ENCODE data around the gene CALR.
A peak's percentile ranks its signal among the peaks of the same experiment; 100 is the strongest.

The CALR gene

DNA sequence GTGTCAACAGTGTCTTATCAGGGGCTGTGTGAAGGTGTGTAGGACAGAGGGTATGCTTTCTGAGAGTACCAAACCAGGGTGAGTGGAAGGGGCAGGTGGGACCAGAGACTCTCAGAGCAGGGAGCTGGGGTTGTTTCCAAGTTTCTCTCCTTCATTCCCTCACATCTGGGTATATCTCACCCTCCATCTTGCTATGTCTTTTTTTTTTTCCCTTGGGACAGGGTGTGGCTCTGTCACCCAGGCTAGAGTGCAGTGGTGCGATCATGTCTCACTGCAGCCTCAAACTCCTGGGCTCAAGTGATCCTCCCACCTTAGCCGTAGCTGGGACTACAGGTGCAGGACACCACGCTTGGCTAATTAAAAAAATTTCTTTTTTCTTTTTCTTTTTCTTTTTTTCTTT lies 41.6 kb downstream of the CALR start:
- no peak overlapping the region for H3K9ac ChIP-seq (ENCODE audit: insufficient read length, low read depth)
- peaks cover 10% of the 10 kb centered on the region for H3K4me1 ChIP-seq (ENCODE audit: insufficient read depth, insufficient read length)
- no peaks in the 10 kb centered on the region for H3K9me3 ChIP-seq (ENCODE audit: insufficient read depth, low read length)
- peaks cover 24% of the 10 kb centered on the region for H3K27me3 ChIP-seq (ENCODE audit: insufficient read depth, insufficient read length)
- no peaks in the 10 kb centered on the region for H3K36me3 ChIP-seq (ENCODE audit: insufficient read depth, insufficient read length, low read length)
- TF ChIP-seq ZNF274 (IDR thresholded peaks at IDR 0.05; ENCODE audit: low read depth, low read length) (no peak), YY1 (IDR thresholded peaks at IDR 0.05; ENCODE audit: insufficient read depth, insufficient read length) (no peak), SUZ12 (IDR thresholded peaks at IDR 0.05; ENCODE audit: extremely low read depth, insufficient read depth, insufficient read length) (no peak)
- H3K4me3 ChIP-seq (ENCODE audit: insufficient read length, low read depth) = no peak overlapping the region
- no peak for DNase-seq (ENCODE audit: low read depth, low spot score)

- H3K4me1 ChIP-seq (ENCODE audit: insufficient read depth, insufficient read length) = peaks cover 17% of the 10 kb centered on the region
- no peak for TF ChIP-seq ZNF274 (IDR thresholded peaks at IDR 0.05; ENCODE audit: low read depth, low read length)
- no peak for TF ChIP-seq YY1 (IDR thresholded peaks at IDR 0.05; ENCODE audit: insufficient read depth, insufficient read length)
- TF ChIP-seq SUZ12 (IDR thresholded peaks at IDR 0.05; ENCODE audit: extremely low read depth, insufficient read depth, insufficient read length) = no peak
These were observed 44.2 kb downstream of the CALR start for GRCh38 chr19:12982648-12983047.

GRCh38 chr19:12983091-12983490 lies 44.7 kb downstream of the CALR start:
- H3K9me3 ChIP-seq (ENCODE audit: insufficient read depth, low read length) = no peaks in the 10 kb centered on the region
- TF ChIP-seq SUZ12 (IDR thresholded peaks at IDR 0.05; ENCODE audit: extremely low read depth, insufficient read depth, insufficient read length) (no peak), YY1 (IDR thresholded peaks at IDR 0.05; ENCODE audit: insufficient read depth, insufficient read length) (no peak), ZNF274 (IDR thresholded peaks at IDR 0.05; ENCODE audit: low read depth, low read length) (no peak)
- peaks cover 17% of the 10 kb centered on the region for H3K4me1 ChIP-seq (ENCODE audit: insufficient read depth, insufficient read length)
- H3K9ac ChIP-seq (ENCODE audit: insufficient read length, low read depth) = no peak overlapping the region
- no peak for DNase-seq (ENCODE audit: low read depth, low spot score)
- H3K27me3 ChIP-seq (ENCODE audit: insufficient read depth, insufficient read length) = peaks cover 40% of the 10 kb centered on the region
- no peaks in the 10 kb centered on the region for H3K36me3 ChIP-seq (ENCODE audit: insufficient read depth, insufficient read length, low read length)
- H3K4me3 ChIP-seq (ENCODE audit: insufficient read length, low read depth) = no peak overlapping the region

More at GRCh38 chr19:12982648-12983047, 44.2 kb downstream of the CALR start:
- Histone ChIP-seq H3K9ac (ENCODE audit: insufficient read length, low read depth) (no peak overlapping the region), H3K36me3 (ENCODE audit: insufficient read depth, insufficient read length, low read length) (no peaks in the 10 kb centered on the region), H3K27me3 (ENCODE audit: insufficient read depth, insufficient read length) (peaks cover 39% of the 10 kb centered on the region), H3K4me3 (ENCODE audit: insufficient read length, low read depth) (no peak overlapping the region), H3K9me3 (ENCODE audit: insufficient read depth, low read length) (no peaks in the 10 kb centered on the region)
- DNase-seq (ENCODE audit: low read depth, low spot score) = no peak

GRCh38 chr19:12983542-12984142 lies 45.2 kb downstream of the CALR start:
- DNase-seq (ENCODE audit: low read depth, low spot score) = peak; percentile 33
- Histone ChIP-seq H3K4me1 (ENCODE audit: insufficient read depth, insufficient read length) (peaks cover 17% of the 10 kb centered on the region), H3K9me3 (ENCODE audit: insufficient read depth, low read length) (no peaks in the 10 kb centered on the region), H3K9ac (ENCODE audit: insufficient read length, low read depth) (no peak overlapping the region), H3K36me3 (ENCODE audit: insufficient read depth, insufficient read length, low read length) (no peaks in the 10 kb centered on the region), H3K27me3 (ENCODE audit: insufficient read depth, insufficient read length) (peaks cover 45% of the 10 kb centered on the region), H3K4me3 (ENCODE audit: insufficient read length, low read depth) (no peak overlapping the region)
- TF ChIP-seq ZNF274 (IDR thresholded peaks at IDR 0.05; ENCODE audit: low read depth, low read length) = no peak
- no peak for TF ChIP-seq SUZ12 (IDR thresholded peaks at IDR 0.05; ENCODE audit: extremely low read depth, insufficient read depth, insufficient read length)
- TF ChIP-seq YY1 (IDR thresholded peaks at IDR 0.05; ENCODE audit: insufficient read depth, insufficient read length) = no peak

GRCh38 chr19:12984143-12984627 lies 45.8 kb downstream of the CALR start:
- TF ChIP-seq ZNF274 (IDR thresholded peaks at IDR 0.05; ENCODE audit: low read depth, low read length) (no peak), YY1 (IDR thresholded peaks at IDR 0.05; ENCODE audit: insufficient read depth, insufficient read length) (no peak), SUZ12 (IDR thresholded peaks at IDR 0.05; ENCODE audit: extremely low read depth, insufficient read depth, insufficient read length) (no peak)
- peaks cover 17% of the 10 kb centered on the region for H3K4me1 ChIP-seq (ENCODE audit: insufficient read depth, insufficient read length)
- peaks cover 48% of the 10 kb centered on the region for H3K27me3 ChIP-seq (ENCODE audit: insufficient read depth, insufficient read length)

GRCh38 chr19:12984683-12985048 lies 46.3 kb downstream of the CALR start:
- Histone ChIP-seq H3K4me1 (ENCODE audit: insufficient read depth, insufficient read length) (peaks cover 17% of the 10 kb centered on the region), H3K4me3 (ENCODE audit: insufficient read length, low read depth) (no peak overlapping the region), H3K9me3 (ENCODE audit: insufficient read depth, low read length) (no peaks in the 10 kb centered on the region), H3K36me3 (ENCODE audit: insufficient read depth, insufficient read length, low read length) (no peaks in the 10 kb centered on the region), H3K9ac (ENCODE audit: insufficient read length, low read depth) (no peak overlapping the region), H3K27me3 (ENCODE audit: insufficient read depth, insufficient read length) (peaks cover 53% of the 10 kb centered on the region)
- no peak for DNase-seq (ENCODE audit: low read depth, low spot score)
- TF ChIP-seq SUZ12 (IDR thresholded peaks at IDR 0.05; ENCODE audit: extremely low read depth, insufficient read depth, insufficient read length) = no peak
- no peak for TF ChIP-seq YY1 (IDR thresholded peaks at IDR 0.05; ENCODE audit: insufficient read depth, insufficient read length)
- no peak for TF ChIP-seq ZNF274 (IDR thresholded peaks at IDR 0.05; ENCODE audit: low read depth, low read length)

More at GRCh38 chr19:12984143-12984627, 45.8 kb downstream of the CALR start:
- no peaks in the 10 kb centered on the region for H3K9me3 ChIP-seq (ENCODE audit: insufficient read depth, low read length)
- no peak overlapping the region for H3K9ac ChIP-seq (ENCODE audit: insufficient read length, low read depth)
- no peaks in the 10 kb centered on the region for H3K36me3 ChIP-seq (ENCODE audit: insufficient read depth, insufficient read length, low read length)
- no peak overlapping the region for H3K4me3 ChIP-seq (ENCODE audit: insufficient read length, low read depth)
- DNase-seq (ENCODE audit: low read depth, low spot score) = no peak

DNA sequence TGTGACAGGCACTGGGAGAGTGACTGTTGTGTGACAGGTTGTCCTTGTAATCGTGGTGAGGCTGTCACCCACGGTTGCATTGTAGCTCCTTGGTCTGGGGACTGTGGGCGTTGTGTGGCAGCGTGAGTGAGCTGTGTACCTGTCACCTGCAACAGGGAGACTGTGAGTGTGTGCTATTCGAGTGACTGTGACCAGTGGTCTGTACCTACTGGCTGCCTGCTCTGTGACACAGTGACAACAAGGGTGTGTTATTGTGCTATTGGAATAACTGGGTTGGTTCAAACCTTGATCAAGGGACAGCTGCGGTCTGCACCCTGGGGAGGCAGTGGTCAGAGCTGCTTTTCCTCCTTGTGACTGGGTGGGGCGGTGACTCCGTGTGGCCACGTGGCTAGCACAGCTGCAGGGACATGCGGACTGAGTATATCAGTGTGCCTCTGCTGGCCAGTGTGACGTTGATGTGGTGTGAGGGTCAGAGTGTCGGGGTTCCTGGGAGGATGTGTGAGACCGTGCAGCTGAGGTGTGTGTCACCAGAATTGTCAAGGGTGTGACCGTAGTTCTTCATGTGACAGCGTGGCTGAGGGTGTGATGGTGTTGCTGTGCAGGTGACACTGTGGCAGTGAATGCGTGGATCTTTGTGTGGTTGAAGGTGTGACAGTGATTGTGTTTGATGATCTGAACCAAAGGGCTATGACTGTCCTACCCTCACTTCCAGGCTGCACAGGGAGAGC lies 46.8 kb downstream of the CALR start:
- H3K4me1 ChIP-seq (ENCODE audit: insufficient read depth, insufficient read length) = peaks cover 17% of the 10 kb centered on the region
- no peak overlapping the region for H3K4me3 ChIP-seq (ENCODE audit: insufficient read length, low read depth)
- no peaks in the 10 kb centered on the region for H3K9me3 ChIP-seq (ENCODE audit: insufficient read depth, low read length)
- no peak overlapping the region for H3K9ac ChIP-seq (ENCODE audit: insufficient read length, low read depth)
- no peak for DNase-seq (ENCODE audit: low read depth, low spot score)
- TF ChIP-seq ZNF274 (IDR thresholded peaks at IDR 0.05; ENCODE audit: low read depth, low read length) (no peak), SUZ12 (IDR thresholded peaks at IDR 0.05; ENCODE audit: extremely low read depth, insufficient read depth, insufficient read length) (no peak), YY1 (IDR thresholded peaks at IDR 0.05; ENCODE audit: insufficient read depth, insufficient read length) (no peak)
- H3K27me3 ChIP-seq (ENCODE audit: insufficient read depth, insufficient read length) = peaks cover 57% of the 10 kb centered on the region
- no peaks in the 10 kb centered on the region for H3K36me3 ChIP-seq (ENCODE audit: insufficient read depth, insufficient read length, low read length)

Data from NT2/D1 (cell line).